WTC11 (cell line): ENCODE results near the gene SMIM44. TPM values are rescaled to one million over a fixed set of nuclear protein-coding genes. Genes with fewer than 3 reads are reported as not detected.

Source experiments
- ATAC-seq: fragments of 200-7000 bp; cut with Tn5 transposase; 2 replicates; pipeline ENCODE4 v1.10.0; 2021; ENCODE audit warnings: mild to moderate bottlenecking, moderate library complexity
- CTCF ChIA-PET: fragments of 300-600 bp; sonication (Branson Sonifier 250); formaldehyde crosslinking; loops from one replicate; lab custom pipeline; 2021; ENCODE audit warnings: antibody characterized with exemption; lab: Charles Lee
- POLR2A ChIA-PET: fragments of 350-600 bp; sonication (Branson Sonifier 250); formaldehyde crosslinking; loops from one replicate; lab custom pipeline; 2021; ENCODE audit warnings: antibody characterized with exemption; lab: Charles Lee
- DNase-seq: peaks from one replicate; pipeline ENCODE4 v3.0.0; 2021; ENCODE audit warnings: low spot score
- H3K27ac Mint-ChIP-seq: 2 replicates; pipeline ENCODE4 v1.8.0; 2021; ENCODE audit warnings: mixed read lengths
- H3K27me3 Mint-ChIP-seq: 2 replicates; pipeline ENCODE4 v1.8.0; 2021; ENCODE audit warnings: low read depth, mild to moderate bottlenecking, moderate library complexity, mixed read lengths
- H3K36me3 Mint-ChIP-seq: 2 replicates; pipeline ENCODE4 v1.8.0; 2021; ENCODE audit warnings: mixed read lengths
- H3K4me1 Mint-ChIP-seq: 2 replicates; pipeline ENCODE4 v1.8.0; 2022; ENCODE audit warnings: mixed read lengths
- H3K4me3 Mint-ChIP-seq: 2 replicates; pipeline ENCODE4 v1.8.0; 2021; ENCODE audit warnings: mild to moderate bottlenecking, moderate library complexity, mixed read lengths
- H3K9me3 Mint-ChIP-seq: 2 replicates; pipeline ENCODE4 v1.8.0; 2021; ENCODE audit warnings: mixed read lengths
- AFF4 ChIP-seq: sonication (generic); formaldehyde crosslinking; IDR thresholded peaks from 2 replicates; pipeline ENCODE4 v1.8.1; 2023; ENCODE audit warnings: mild to moderate bottlenecking, missing genetic modification reagents, borderline replicate concordance
- FOXJ3 ChIP-seq: sonication (generic); formaldehyde crosslinking; IDR thresholded peaks from 2 replicates; pipeline ENCODE4 v1.9.0; 2021; ENCODE audit warnings: missing genetic modification reagents, mild to moderate bottlenecking, borderline replicate concordance
- FOXP4 ChIP-seq: sonication (generic); formaldehyde crosslinking; IDR thresholded peaks from 2 replicates; pipeline ENCODE4 v1.8.0; 2022; ENCODE audit warnings: mild to moderate bottlenecking, missing genetic modification reagents
- GRHL2 ChIP-seq: fragments of 250-450 bp; sonication (Bioruptor Pico); IDR thresholded peaks from 2 replicates; pipeline ENCODE4 v1.8.0; 2022; ENCODE audit warnings: mild to moderate bottlenecking, moderate library complexity; ENCODE audit not compliant: insufficient replicate concordance, severe bottlenecking
- HMGXB4 ChIP-seq: sonication (generic); formaldehyde crosslinking; IDR thresholded peaks from 2 replicates; pipeline ENCODE4 v1.8.1; 2023; ENCODE audit warnings: mild to moderate bottlenecking, moderate library complexity, missing genetic modification reagents
- MAX ChIP-seq: sonication (generic); formaldehyde crosslinking; IDR thresholded peaks from 2 replicates; pipeline ENCODE4 v1.8.0; 2022; ENCODE audit warnings: mild to moderate bottlenecking, missing genetic modification reagents
- MYBL2 ChIP-seq: sonication (generic); formaldehyde crosslinking; IDR thresholded peaks from 2 replicates; pipeline ENCODE4 v1.8.1; 2023; ENCODE audit warnings: mild to moderate bottlenecking, moderate library complexity, missing genetic modification reagents
- NFYB ChIP-seq: sonication (generic); formaldehyde crosslinking; conservative IDR thresholded peaks from 2 replicates; pipeline ENCODE4 v1.8.0; 2022; ENCODE audit warnings: low read depth, missing genetic modification reagents
- NR2C2 ChIP-seq: sonication (generic); formaldehyde crosslinking; IDR thresholded peaks from 2 replicates; pipeline ENCODE4 v1.8.0; 2022; ENCODE audit warnings: mild to moderate bottlenecking, missing genetic modification reagents
- PREB ChIP-seq: sonication (generic); formaldehyde crosslinking; IDR thresholded peaks from 2 replicates; pipeline ENCODE4 v1.8.1; 2022; ENCODE audit warnings: mild to moderate bottlenecking, missing genetic modification reagents, moderate library complexity, borderline replicate concordance
- SP1 ChIP-seq: sonication (generic); formaldehyde crosslinking; conservative IDR thresholded peaks from 2 replicates; pipeline ENCODE4 v1.8.1; 2022; ENCODE audit warnings: missing genetic modification reagents
- TP53 ChIP-seq: sonication (generic); formaldehyde crosslinking; IDR thresholded peaks from 2 replicates; pipeline ENCODE4 v1.8.1; 2023; ENCODE audit warnings: mild to moderate bottlenecking, missing genetic modification reagents
- ZNF121 ChIP-seq: sonication (generic); formaldehyde crosslinking; IDR thresholded peaks from 2 replicates; pipeline ENCODE4 v1.8.0; 2023; ENCODE audit warnings: missing genetic modification reagents
- ZNF396 ChIP-seq: fragments of 250-450 bp; sonication (Bioruptor Pico); IDR thresholded peaks from 2 replicates; pipeline ENCODE4 v1.8.0; 2021; ENCODE audit warnings: mild to moderate bottlenecking, moderate library complexity, borderline replicate concordance
- ZNF416 ChIP-seq: fragments of 250-450 bp; sonication (Bioruptor Pico); IDR thresholded peaks from 2 replicates; pipeline ENCODE4 v1.9.0; 2021; ENCODE audit warnings: mild to moderate bottlenecking, inconsistent platforms
- ZNF512 ChIP-seq: sonication (generic); formaldehyde crosslinking; IDR thresholded peaks from 2 replicates; pipeline ENCODE4 v1.8.1; 2022; ENCODE audit warnings: missing genetic modification reagents, borderline replicate concordance
- ZSCAN18 ChIP-seq: fragments of 250-450 bp; sonication (Bioruptor Pico); IDR thresholded peaks from 2 replicates; pipeline ENCODE4 v2.1.2; 2022; ENCODE audit warnings: mild to moderate bottlenecking, moderate library complexity
- total RNA-seq: library from RNA; stranded (reverse); gene quantifications from 3 replicates; pipeline ENCODE4 v1.2.3, GENCODE V29; 2021

SMIM44 gene
- total RNA-seq, 1 experiment from 2014 or later, result not detected

GRCh38 chr19:3517638-3518037 is 34.4 kb upstream of the SMIM44 start:
- H3K9me3 Mint-ChIP-seq, result no peaks in the 10 kb centered on the region
- no peak for DNase-seq
- no peak overlapping the region for H3K4me3 Mint-ChIP-seq
- TF ChIP-seq FOXJ3 (no peak), ZNF121 (CRISPR knock-in tag) (peak; percentile 73), SP1 (CRISPR knock-in tag) (no peak), HMGXB4 (CRISPR knock-in tag) (no peak)
- CTCF ChIA-PET, result interaction anchor here (0.6 to 4.8 kb wide), 15 partner anchors 9 to 734 kb away, joined by 3 to 31 read pairs (median 4); no protein-coding TSS in a partner anchor
- peaks cover 55% of the 10 kb centered on the region for H3K4me1 Mint-ChIP-seq
- POLR2A ChIA-PET, result interaction anchor here (0.6 to 0.7 kb wide), 3 partner anchors 9 to 14 kb away, joined by 5 to 8 read pairs (median 7); no protein-coding TSS in a partner anchor
- H3K36me3 Mint-ChIP-seq, result peaks cover 4% of the 10 kb centered on the region; the same call in 1 of the 2 replicates
- no peak overlapping the region for H3K27ac Mint-ChIP-seq
- no peak for ATAC-seq
- H3K27me3 Mint-ChIP-seq, result no peaks in the 10 kb centered on the region

GRCh38 chr19:3516675-3517207 is 33.5 kb upstream of the SMIM44 start:
- Mint-ChIP-seq H3K27me3 (no peaks in the 10 kb centered on the region), H3K27ac (peak overlapping the region; percentile 41), H3K4me3 (no peak overlapping the region), H3K36me3 (peaks cover 4% of the 10 kb centered on the region; the same call in 1 of the 2 replicates), H3K9me3 (no peaks in the 10 kb centered on the region), H3K4me1 (peaks cover 55% of the 10 kb centered on the region)
- CTCF ChIA-PET, result interaction anchor here (0.8 to 4.8 kb wide), 4 partner anchors 10 to 61 kb away, joined by 3 to 31 read pairs (median 4); no protein-coding TSS in a partner anchor
- POLR2A ChIA-PET, result no interaction called here
- no peak for DNase-seq
- ATAC-seq, result no peak
- no peak for TF ChIP-seq NR2C2
- TF ChIP-seq GRHL2 (CRISPR knock-in tag), result no peak
- TF ChIP-seq NFYB, result no peak
- TF ChIP-seq AFF4 (CRISPR knock-in tag), result no peak
- TF ChIP-seq FOXP4, result no peak
- TF ChIP-seq PREB (CRISPR knock-in tag), result no peak
- TF ChIP-seq MAX, result no peak
- no peak for TF ChIP-seq ZSCAN18
- TF ChIP-seq ZNF416 (CRISPR knock-in tag), result no peak
- TF ChIP-seq TP53, result no peak
- no peak for TF ChIP-seq ZNF512 (CRISPR knock-in tag)
- no peak for TF ChIP-seq ZNF396
- no peak for TF ChIP-seq MYBL2 (CRISPR knock-in tag)
